Thyroid gland (tissue), 4 donors: ENCODE measurements around the gene FOXK1. TPM values are rescaled to one million over a fixed set of nuclear protein-coding genes. Genes with fewer than 3 reads are reported as not detected.

Experiments
- DNase-seq, 2 donors: peaks; one replicate each; pipeline ENCODE4 v3.0.0-alpha.2; 2019
- H3K27ac ChIP-seq, 3 donors: fragments of 200-600 bp; sonication (generic); 1 replicate in 2 of 3; 2 replicates in 1 of 3; pipeline ENCODE4 v1.5.1; 2016 to 2019; ENCODE audit warnings: mild to moderate bottlenecking in 1 of 3, moderate library complexity in 1 of 3
- H3K27me3 ChIP-seq: fragments of 200-600 bp; sonication (generic); one replicate; pipeline ENCODE4 v1.5.1; 2019
- H3K36me3 ChIP-seq, 2 donors: fragments of 200-600 bp; sonication (generic); one replicate each; pipeline ENCODE4 v1.5.1; 2016 to 2019
- H3K4me1 ChIP-seq, 2 donors: fragments of 200-600 bp; sonication (generic); one replicate each; pipeline ENCODE4 v1.5.1; 2017 to 2019
- H3K4me3 ChIP-seq, 3 donors: fragments of 200-600 bp; sonication (generic); replicated peaks in 1 of 3; 1 replicate in 2 of 3; 2 replicates in 1 of 3; pipeline ENCODE4 v1.5.1; 2016; ENCODE audit warnings: mild to moderate bottlenecking in 1 of 3
- H3K9me3 ChIP-seq: fragments of 200-600 bp; sonication (generic); one replicate; pipeline ENCODE4 v1.5.1; 2017
- CTCF ChIP-seq, 6 experiments: fragments of 200-600 bp in 3 of 6; fragments of 450-650 bp in 3 of 6; sonication (generic) in 3 of 6; IDR thresholded peaks; one replicate each; pipeline ENCODE4 v1.5.1; 2016 to 2019; ENCODE audit warnings: antibody characterized with exemption in 6 of 6, mild to moderate bottlenecking in 2 of 6, inconsistent platforms in 1 of 6, moderate library complexity in 1 of 6
- POLR2A ChIP-seq, 2 donors: fragments of 450-650 bp; IDR thresholded peaks; one replicate each; pipeline ENCODE4 v1.6.1; 2017; ENCODE audit warnings: antibody characterized with exemption in 2 of 2, mild to moderate bottlenecking in 2 of 2, moderate library complexity in 1 of 2
- WGBS, 2 donors: methylation state at CpG; one replicate each; pipeline ENCODE4 v1.1.5; 2017; 5-methylcytosine and 5-hydroxymethylcytosine counted together
- intact Hi-C: fragments of 100-400 bp; cut with DNase I; formaldehyde crosslinking; loops from one replicate; pipeline ENCODE4 v1.15.1; 2023
- total RNA-seq, 4 donors: library from RNA; depleted of rRNA; stranded (reverse); fragments of >200 nt; gene quantifications; one replicate each; pipeline ENCODE4 v1.2.3, GENCODE V29; 2016

FOXK1 gene
- total RNA-seq, 4 donors from 2014 or later = 15.0 to 33.0 (median 20.7) TPM

- 68 to 73% methylated on average over 14 to 15 of the region's 15 CpGs for WGBS, 2 donors
- TF ChIP-seq POLR2A (IDR thresholded peaks at IDR 0.05) (no peak), CTCF (IDR thresholded peaks at IDR 0.05) (no peak)
- Histone ChIP-seq H3K4me1 (peaks cover 8 to 34% of the 10 kb centered on the region in 2 donors), H3K27ac (peak overlapping the region; percentile 59 to 92 (median 73)), H3K4me3 (peak overlapping the region in 2 of 3 donors; percentile 10 to 29), H3K9me3 (no peaks in the 10 kb centered on the region), H3K36me3 (no peaks in the 10 kb centered on the region), H3K27me3 (no peaks in the 10 kb centered on the region)
- no peak for DNase-seq
- intact Hi-C loops = no loop called here
Measured at GRCh38 chr7:4725850-4726450, 43.9 kb downstream of the FOXK1 start.

GRCh38 chr7:4726566-4726965 is 44.5 kb downstream of the FOXK1 start:
- no peaks in the 10 kb centered on the region for H3K9me3 ChIP-seq
- intact Hi-C loops = no loop called here

GRCh38 chr7:4727914-4728705 is 46.0 kb downstream of the FOXK1 start:
- WGBS, 2 donors = 91 to 94% methylated on average over 19 to 20 of the region's 20 CpGs
- no peak for DNase-seq
- H3K36me3 ChIP-seq = no peaks in the 10 kb centered on the region
- no peaks in the 10 kb centered on the region for H3K9me3 ChIP-seq
- no peaks in the 10 kb centered on the region for H3K27me3 ChIP-seq
- H3K4me1 ChIP-seq = peaks cover 8 to 32% of the 10 kb centered on the region in 2 donors
- intact Hi-C loops = no loop called here
- no peak overlapping the region for H3K27ac ChIP-seq
- no peak overlapping the region for H3K4me3 ChIP-seq
- TF ChIP-seq CTCF (IDR thresholded peaks at IDR 0.05) (no peak), POLR2A (IDR thresholded peaks at IDR 0.05) (no peak)

More at GRCh38 chr7:4726566-4726965, 44.5 kb downstream of the FOXK1 start:
- H3K27ac ChIP-seq = peak overlapping the region in 2 of 3 donors; percentile 73 to 92
- 87 to 89% methylated on average over 9 of the region's 9 CpGs for WGBS, 2 donors
- peaks cover 8 to 32% of the 10 kb centered on the region in 2 donors for H3K4me1 ChIP-seq
- H3K4me3 ChIP-seq = no peak overlapping the region
- no peak for DNase-seq
- no peaks in the 10 kb centered on the region for H3K27me3 ChIP-seq
- no peaks in the 10 kb centered on the region for H3K36me3 ChIP-seq
- no peak for TF ChIP-seq POLR2A (IDR thresholded peaks at IDR 0.05)
- no peak for TF ChIP-seq CTCF (IDR thresholded peaks at IDR 0.05)

GRCh38 chr7:4729266-4729665 is 47.2 kb downstream of the FOXK1 start:
- Histone ChIP-seq H3K9me3 (no peaks in the 10 kb centered on the region), H3K27ac (no peak overlapping the region), H3K4me3 (no peak overlapping the region), H3K27me3 (no peaks in the 10 kb centered on the region), H3K36me3 (no peaks in the 10 kb centered on the region), H3K4me1 (peaks cover 8 to 22% of the 10 kb centered on the region in 2 donors)
- DNase-seq = no peak
- TF ChIP-seq POLR2A (IDR thresholded peaks at IDR 0.05) (no peak), CTCF (IDR thresholded peaks at IDR 0.05) (no peak)
- intact Hi-C loops = no loop called here
- 93 to 97% methylated on average over 12 to 17 of the region's 19 CpGs for WGBS, 2 donors

- Histone ChIP-seq H3K27ac (no peak overlapping the region), H3K4me3 (no peak overlapping the region), H3K9me3 (no peaks in the 10 kb centered on the region), H3K27me3 (no peaks in the 10 kb centered on the region), H3K36me3 (no peaks in the 10 kb centered on the region), H3K4me1 (peaks cover 0 to 15% of the 10 kb centered on the region in 2 donors)
- TF ChIP-seq CTCF (IDR thresholded peaks at IDR 0.05) = no peak
- TF ChIP-seq POLR2A (IDR thresholded peaks at IDR 0.05) = no peak
- WGBS, 2 donors = 84% methylated on average over 10 to 19 of the region's 19 CpGs
- no peak for DNase-seq
- intact Hi-C loops = no loop called here
Measured at GRCh38 chr7:4730276-4730675, 48.2 kb downstream of the FOXK1 start.
